H4 (cell line): ENCODE results near the gene PTPRS. TPM values are rescaled to one million over a fixed set of nuclear protein-coding genes. Genes with fewer than 3 reads are reported as not detected.
A peak's percentile ranks its signal among the peaks of the same experiment; 100 is the strongest.
"Not testable (repeated sequence)": the region's sequence is repeated elsewhere in the genome, so short reads cannot be mapped to it uniquely, and the experiment has no call there.

Source experiments
- DNase-seq: peaks from one replicate; pipeline ENCODE4 v3.0.0-alpha.2; 2015; ENCODE audit warnings: low spot score
- total RNA-seq: library from RNA; depleted of rRNA; stranded (reverse); fragments of >200 nt; shearing (Covaris generic); gene quantifications from 2 replicates; pipeline ENCODE4 v1.2.3, GENCODE V29; 2014; rRNA removed

Gene PTPRS
- total RNA-seq: 47.4 and 63.8 TPM in 2 replicates

DNA sequence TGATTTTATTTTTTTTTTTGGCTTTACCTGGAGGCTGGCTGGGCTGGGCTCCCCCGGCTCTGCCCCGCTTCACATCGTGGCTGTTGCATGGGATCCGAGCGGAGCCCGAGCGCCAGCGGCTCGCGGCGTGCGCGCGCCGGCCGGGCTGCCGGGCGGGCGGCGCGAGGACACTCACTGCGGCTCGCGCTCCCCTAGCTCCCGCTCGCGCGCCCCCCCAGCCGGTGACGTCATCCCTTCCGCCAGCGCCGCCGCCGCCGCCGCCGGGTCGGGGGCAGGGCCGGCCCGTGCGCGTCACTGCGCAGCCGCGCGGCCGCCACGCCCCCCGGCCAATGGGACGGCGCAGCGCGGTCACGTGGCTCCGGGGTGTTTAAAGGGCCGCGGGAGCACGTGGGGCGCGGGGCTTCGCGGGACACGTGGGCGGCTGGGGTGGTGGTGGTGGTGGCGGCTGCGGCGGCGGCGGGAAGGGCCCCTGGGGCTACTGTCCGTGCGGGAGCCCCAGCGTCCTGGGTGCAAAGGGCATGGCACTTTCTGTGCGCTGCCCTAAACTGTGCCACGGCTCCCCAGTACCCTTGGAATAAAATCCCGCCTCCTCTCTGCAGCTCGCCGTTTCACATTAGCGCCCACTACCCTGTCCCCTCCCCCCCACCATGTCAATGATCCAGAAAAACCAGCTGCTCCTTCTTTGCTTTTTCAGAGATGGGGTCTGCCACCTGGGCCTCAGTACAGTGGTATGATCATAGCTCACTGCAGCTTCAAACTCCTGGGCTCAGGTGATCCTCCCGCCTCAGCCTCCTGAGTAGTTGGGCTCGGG, at the start of gene PTPRS:
TSS of gene PTPRS (minus strand) at position 176 of the 811 bp plus-strand sequence. CDS start 54,672 bp downstream, outside the sequence.
- peak; percentile 68 for DNase-seq

DNA sequence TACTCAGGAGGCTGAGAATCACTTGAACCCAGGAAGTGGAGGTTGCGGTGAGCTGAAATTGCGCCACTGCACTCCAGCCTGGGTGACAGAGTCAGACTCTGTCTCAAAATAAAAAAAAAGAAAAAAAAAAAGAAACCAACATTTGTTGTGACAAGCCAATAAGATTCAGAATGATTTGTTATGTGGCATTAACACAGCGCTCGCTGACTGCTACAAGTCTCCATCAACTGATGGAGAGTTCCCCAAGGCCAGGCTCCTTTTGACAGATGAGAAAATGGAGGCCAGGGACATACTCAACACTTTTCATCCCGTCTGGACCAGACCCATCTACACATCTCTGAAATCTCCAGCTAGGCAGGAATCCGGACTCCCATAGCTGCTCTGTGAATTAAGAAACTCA, 48.7 kb upstream of the PTPRS start:
- no peak for DNase-seq

DNA sequence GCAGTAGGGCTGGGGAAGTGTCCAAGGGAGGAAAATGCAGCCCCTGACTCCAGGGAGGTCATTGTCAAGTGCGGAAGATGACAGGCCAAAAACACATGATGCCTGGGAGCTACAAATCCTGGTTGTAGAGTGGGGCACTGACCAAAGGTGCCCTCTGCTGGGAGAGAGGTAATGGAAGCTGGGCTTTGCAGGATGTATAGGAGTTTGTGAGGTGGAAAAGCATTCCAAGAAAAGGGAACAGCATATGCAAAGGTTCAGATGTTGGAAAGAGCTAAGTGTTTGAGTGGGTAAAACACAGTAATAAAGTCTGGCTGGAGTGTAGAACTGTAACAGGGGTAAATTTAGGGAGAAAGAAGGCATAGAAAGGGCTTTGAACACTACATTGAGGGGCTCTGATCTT, 46.9 kb upstream of the PTPRS start:
- no peak for DNase-seq

DNA sequence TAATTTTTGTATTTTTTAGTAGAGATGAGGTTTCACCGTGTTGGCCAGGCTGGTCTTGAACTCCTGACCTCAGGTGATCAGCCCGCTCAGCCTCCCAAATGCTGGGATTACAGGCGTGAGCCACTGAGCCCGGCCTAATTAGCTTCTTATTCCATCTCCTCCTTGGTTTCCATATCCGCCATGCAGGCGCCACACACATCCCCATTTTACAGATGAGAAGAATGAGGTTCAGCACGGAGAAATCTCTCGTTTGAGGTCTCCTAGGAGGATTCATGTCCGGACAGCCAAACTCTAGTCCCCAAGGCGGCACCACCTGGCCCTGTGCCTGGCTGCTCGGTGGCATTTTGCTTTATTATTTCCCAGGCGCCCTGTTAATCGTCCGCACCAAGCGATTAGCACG, 46.2 kb upstream of the PTPRS start:
- no peak for DNase-seq

DNA sequence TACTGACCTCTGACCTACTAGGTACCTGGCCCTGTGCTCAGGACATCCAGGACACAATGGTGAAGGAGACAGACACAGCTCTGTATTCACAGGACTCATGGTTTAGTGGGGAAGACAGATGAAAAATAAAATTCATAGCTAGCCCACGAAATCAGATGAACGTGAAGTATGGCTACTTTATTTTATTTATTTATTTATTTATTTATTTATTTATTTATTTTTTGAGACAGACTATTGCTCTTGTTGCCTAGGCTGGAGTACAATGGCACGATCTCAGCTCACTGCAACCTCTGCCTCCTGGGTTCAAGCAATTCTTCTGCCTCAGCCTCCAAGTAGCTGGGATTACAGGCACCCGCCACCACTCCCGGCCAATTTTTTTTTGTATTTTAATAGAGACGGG, 40.6 kb upstream of the PTPRS start:
- not testable (repeated sequence) for DNase-seq

DNA sequence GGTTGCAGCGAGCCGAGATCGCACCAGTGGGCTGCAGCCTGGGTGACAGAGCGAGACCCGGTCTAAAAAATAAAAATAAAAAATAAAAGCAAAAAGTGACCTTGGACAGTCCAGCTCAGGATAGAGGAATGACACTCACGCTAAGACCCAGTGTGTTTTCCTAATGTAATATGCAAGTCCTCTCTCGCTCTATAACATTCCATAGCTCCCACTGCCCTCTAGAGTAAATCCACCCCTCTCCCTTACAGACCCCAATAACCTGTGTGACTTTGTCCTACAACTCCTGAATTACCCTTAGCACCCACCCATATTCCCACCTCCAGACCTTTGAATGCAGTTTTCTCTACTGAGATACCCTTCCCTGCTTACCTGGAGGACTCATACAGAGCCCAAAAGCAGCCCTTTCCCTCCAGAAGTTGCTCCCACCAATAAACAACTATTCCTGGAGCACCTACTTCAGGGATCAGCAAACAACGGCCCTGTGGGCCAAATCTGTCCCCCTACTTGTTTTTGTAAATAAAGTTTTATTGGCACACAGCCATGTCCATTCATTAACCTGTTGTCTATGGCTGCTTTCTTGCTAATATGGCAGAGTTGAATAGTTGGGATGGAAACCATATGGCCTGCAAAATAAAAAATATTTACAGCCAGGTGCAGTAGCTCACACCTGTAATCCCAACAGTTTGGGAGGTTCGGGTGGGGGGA, 39.8 kb upstream of the PTPRS start:
- no peak for DNase-seq

DNA sequence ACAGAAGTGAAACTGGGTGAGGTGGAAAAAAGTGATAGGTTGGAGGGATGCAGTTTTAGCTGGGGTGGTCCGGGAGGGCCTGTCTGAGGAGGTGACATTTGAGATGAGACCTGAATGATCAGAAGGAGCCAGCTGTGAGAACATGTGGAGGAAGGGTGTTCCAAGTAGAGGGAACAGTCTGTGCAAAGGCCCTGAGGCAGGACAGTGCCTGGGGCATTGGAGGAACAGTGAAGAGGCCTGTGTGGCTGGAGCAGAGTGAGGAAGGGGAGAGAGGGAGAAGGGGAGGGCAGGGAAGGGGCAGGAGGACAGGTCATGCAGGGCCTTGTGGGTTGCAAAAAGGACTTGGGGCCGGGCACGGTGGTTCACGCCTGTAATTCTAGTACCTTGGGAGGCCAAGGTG, 36.3 kb upstream of the PTPRS start:
- no peak for DNase-seq

DNA sequence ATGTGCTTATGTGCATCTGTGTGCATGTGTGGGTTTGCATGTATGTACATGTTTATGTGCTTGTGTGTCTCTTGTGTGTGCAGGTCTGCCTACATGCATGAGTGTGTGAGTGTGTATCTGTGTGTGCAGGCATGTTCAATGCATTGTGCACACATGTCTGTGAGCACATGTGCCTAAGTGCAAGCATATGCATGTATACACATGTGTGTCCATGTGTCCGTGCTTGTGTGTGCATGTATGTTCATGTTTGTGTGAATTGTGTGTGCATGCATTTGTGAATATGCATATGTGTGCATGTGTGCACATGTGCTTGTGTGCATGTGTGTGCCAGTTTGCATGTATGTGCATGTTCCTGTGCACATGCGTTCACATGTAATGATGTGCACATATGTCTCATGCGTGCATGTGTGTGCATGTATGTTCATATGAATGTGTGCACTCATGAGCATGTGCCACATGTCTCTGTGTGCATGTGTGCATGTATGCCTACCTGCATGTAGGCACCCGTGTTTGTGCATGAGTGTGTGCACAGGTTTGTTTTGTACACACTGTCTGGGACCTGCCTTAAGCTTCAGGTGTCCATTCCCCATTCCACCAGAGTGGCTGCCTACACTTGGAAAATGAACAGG, 32.1 kb upstream of the PTPRS start:
- no peak for DNase-seq

DNA sequence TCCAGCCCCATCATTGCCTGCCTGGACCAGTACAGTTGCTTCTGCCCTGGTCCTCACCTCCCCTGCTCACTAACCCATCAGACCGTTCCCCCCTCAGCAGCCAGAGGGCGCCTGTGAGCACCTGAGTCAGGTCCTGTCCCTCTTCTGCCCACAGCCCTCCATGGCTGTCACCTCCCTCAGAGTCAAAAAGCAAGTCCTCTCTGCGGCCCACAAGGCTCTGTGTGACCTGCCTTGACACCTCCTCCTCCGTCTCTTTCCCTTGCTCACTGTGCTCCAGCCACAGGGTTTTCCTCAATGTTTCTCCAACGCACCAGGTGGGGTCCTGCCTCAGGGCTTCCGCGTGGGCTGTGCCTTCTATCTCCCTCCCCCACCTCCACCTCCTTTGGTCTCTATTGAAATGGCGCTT, 29.4 kb upstream of the PTPRS start:
- DNase-seq: peak; percentile 42

DNA sequence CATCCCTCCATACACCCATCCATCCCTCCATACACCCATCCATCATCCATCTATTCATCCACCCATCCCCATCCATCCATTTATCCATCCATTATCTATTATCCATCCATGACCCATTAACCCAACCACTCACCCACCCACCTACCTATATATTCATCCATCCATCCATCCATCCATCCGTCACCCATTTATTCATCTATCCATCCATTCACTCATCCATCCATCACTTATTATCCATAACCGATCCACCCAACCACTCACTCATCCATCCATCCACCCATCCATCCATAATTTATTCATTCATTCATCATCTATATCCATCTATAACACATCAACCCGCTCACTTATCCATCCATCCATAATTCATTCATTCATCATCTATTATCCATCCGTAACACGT, 28.7 kb upstream of the PTPRS start:
- no peak for DNase-seq

DNA sequence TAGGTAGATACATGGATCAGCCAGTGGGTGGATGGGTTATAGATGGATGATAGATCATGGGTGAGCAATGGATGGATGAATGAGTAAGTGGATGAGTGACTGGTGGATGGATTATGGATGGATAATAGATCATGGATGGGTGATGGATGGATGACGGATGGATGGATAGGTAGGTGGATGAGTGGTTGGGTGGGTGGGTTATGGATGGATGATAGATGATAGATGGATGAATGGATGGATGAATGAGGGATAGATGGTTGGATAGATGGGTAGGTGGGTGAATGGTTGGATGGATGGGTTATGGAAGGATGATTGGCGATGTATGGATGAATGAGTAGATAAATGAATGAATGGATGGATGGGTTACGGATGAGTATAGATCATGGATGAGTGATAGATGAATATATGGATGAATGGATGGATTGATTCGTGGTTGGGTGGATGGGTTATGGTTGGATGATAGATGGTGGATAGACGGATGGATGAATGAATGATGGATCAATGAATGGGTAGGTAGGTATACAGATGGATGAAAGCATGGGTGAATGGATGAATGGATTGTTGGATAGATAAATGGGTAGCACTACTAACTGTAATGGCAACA, 27.0 kb upstream of the PTPRS start:
- DNase-seq: no peak

DNA sequence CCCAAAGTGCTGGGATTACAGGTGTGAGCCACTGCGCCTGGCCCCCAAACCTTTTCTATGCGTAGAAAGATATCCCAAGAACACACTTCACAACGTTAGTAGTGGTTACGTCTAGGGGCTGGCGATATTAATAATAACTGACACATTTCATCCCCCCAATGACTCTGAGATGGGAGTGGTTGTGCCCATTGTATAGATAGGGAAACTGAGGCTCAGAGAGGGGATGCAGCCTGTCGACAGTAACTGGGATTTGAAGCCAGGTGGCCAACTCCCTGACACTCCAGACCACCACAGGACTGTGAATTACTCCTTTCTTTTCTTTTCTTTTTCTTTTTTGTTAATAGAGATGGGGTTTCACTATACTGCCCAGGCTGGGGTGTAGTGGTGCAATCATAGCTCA, 25.3 kb upstream of the PTPRS start:
- DNase-seq: no peak

DNA sequence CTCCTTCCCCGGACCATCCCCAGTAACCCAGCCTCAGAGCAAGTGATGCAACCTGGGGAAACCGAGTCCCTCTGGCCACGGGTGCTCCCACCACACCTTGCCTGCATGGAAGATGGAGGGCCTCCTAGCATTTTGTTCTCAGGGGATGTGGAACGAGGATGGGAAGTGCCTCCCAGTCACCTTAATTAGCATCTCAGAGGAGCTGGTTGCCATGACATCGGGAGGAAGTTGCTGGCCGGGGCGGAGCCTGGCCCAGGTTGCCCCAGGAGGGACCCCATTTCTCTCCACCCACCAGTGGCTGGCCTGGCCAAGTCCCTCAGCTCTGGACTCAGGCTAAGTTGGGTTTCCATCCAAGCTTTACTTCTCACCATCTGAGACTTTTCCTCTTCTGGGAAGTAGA, 24.1 kb upstream of the PTPRS start:
- DNase-seq: no peak

DNA sequence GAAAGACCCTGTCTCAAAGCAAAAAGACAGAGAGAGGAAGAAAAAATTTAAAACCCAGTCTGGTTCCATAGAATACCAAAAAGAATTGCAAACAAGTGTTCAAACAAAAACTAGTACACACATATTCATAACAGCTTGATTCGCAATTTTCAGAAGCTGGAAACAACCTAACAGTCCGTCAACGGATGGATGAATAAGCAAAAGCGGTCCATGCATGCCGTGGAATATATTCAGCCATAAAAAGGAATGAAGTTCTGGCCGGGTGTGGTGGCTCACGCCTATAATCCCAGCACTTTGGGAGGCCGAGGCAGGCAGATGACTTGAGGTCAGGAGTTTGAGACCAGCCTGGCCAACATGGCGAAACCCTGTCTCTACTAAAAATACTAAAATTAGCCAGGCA, 21.2 kb upstream of the PTPRS start:
- not testable (repeated sequence) for DNase-seq

DNA sequence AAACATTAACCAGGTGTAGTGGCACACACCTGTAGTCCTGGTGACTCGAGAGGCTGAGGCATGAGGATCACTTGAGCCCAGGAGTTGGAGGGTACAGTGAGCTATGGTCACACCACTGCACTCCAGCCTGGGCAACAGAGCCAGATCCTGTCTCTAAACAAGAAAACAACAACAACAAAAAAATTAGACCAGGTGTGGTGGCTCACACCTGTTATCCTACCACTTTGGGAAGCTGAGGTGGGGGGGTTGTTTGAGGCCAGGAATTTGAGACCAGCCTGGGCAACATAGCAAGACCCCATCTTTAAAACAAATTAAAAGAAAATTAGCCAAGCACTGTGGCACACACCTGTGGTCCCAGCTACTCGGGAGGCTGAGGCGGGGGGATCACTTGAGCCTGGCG, 20.8 kb upstream of the PTPRS start:
- DNase-seq: no peak

DNA sequence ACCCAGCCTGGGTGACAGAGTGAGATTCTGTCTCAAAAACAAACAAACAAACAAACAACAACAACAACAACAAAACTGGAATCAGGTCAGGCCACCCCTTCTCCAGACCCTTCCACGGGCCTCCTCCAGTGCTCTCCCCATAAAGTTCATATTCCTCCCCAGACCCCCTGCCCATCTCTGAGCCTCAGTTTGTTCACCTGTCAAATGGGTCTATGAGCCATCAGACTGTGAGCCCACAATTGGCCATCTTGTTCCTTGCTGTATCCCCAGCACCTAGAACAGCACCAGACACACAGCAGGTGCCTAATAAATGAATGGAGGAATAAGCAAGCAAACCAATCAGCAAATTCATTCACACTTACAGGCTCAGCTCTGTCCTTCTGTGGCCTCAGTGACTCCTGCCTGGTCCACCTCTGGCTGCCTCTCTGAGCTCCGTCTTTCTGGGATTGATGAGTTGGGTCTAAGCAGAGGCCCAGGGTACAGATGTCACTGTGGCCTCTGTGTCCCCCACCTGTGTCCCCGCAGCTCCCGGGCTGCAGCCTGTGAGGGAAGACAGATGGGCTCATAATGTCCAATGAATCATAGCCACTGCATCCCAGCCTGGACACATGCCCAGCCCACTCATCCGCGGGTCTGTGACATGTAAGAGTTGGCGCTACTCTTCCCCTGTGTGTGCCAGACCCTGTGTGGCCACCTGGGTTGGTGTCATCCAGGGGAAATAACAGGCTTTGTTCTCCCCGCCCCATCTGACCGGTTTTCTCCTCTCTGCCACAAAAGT, 19.6 kb upstream of the PTPRS start:
- no peak for DNase-seq

DNA sequence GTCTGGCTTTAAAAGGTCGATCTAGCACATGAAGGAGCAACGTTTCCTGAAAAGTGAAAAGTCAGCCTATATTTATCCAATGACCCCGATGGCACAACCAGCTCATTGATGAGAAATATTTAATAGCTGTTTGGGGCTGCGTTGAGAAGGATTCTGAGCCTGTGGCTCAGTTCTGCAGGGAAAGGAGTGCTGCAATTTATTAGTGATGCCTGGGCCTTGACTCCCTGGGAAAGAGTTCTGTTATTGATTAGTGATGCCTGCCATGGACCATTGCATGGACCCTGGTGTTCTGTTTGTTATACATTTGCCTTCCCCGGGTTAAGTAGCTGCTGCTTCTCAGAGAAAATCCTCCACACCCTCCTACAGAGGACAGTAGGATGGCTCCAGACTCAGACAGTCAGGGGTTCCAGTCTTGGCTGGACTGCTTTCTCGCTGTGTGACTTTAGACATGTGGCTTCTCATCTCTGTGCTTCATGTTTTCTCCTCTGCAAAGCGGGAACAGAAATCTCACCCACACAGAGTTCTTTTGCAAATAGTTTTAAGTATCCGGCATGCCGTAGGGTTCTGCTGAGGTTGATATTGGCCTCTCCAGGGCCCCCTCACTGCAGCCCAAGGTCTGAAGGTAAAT, 17.7 kb upstream of the PTPRS start:
- DNase-seq: no peak

DNA sequence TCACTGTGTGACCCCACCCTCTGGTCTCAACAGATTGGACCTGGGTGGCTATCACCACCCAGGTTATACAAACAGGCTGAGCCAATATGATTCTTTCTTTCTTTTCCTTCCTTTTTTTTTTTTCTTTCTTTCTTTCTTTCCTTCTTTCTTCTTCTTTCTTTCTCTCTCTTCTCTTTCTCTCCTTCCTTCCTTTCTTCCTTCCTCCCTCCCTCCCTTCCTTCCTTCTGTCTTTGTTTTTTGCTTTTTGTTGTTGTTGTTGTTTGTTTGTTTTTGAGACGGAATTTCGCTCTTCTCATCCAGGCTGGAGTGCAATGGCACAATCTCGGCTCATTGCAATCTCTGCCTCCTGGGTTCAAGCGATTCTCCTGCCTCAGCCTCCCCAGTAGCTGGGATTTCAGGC, 17.0 kb upstream of the PTPRS start:
- no peak for DNase-seq

DNA sequence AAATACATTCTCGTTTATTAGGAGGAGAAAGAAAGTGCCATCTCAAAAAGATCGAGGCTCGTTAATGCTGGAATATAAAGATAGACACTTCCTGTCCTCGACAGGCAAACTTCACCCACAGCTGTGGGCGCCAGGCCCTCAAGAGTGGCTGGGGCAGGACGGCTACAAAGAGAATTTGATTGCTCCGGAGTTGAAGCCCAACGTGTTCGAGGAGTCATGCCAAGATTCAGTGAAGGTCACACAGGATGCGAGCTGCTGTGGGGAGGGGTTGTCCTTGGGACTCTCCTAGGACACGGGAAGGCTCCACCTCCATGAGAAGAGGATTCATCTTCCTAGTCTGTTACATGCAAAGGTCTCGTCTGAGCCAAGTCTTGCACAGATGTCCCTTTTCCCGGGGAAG, 16.3 kb upstream of the PTPRS start:
- no peak for DNase-seq

DNA sequence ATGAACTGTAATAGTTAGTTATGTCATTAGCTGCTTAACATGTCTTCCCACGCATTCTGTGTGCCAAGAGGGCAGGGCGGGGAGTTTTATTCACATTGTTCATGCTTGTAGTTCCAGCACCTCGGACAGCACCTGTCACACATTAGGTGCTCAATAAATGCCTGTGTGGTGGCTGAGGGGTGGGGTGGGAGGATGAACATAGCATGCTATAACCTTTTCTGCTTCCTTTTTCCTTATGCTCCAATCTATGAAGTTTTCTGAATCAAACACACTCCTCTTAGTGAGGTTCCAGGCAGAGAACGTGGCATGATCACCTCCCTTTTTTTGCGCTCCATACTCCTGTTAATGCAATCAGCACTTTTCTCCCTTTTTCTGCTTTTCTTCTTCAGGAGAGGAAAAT, 15.8 kb upstream of the PTPRS start:
- no peak for DNase-seq

DNA sequence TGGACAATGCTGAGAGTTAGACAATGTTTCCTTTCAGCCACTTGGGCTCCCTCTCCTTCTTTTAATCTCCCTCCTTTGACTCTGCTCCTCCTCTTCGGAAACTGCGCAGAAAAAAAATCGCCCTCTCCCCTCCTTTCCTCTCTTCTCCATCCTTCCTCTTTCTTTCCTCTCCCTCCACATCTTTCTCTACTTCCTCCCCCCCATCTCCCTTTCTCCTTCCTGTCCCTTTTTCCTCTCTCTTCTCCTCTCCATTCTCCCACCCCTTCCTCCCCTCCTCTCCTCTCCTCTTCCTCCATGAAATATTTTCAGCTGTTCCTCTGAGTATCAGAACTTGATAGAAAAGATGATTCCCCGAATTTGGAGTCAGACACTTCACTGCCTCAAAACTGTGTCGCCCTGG, 15.1 kb upstream of the PTPRS start:
- DNase-seq: no peak
